ENCODE results near the gene KMT2D.

DNA sequence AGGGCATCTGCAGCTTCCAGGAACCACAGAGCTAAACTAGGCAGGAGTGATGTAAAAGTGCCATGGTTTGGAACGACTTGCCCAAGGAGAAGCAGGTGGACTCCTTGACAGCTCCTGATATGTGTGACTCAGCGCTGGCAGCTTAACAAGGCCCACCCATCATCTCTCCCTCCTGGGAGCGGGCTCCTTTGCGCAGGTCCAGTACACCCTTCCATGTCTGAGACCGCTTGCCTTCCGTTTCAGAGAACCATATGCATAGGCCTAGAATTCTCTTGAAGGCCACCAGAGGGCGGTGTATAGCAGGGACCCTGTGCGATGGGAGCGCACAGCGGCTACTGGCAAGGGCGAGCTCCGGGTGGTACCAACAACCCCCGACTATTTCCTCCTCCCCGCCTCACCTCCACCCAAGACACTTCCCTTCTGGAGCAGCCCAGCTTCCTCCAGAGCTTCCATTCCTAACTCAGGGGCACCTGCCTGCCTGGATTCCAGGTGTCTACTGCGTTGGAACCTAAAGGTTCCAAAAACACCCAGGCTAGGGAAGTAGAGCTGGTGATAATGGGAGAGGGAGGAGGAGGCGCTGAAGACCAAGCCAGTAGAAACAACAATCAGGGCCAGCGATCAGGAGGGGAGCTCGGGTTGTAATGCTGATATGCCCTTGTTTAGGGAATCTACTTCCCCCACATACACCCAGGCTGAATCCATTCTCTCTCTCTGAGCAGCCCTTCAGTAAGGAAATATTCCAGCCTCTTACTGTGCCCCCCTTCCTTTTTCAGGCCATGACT lies 27.7 kb upstream of the KMT2D start:
- TF ChIP-seq, protein P1, sequence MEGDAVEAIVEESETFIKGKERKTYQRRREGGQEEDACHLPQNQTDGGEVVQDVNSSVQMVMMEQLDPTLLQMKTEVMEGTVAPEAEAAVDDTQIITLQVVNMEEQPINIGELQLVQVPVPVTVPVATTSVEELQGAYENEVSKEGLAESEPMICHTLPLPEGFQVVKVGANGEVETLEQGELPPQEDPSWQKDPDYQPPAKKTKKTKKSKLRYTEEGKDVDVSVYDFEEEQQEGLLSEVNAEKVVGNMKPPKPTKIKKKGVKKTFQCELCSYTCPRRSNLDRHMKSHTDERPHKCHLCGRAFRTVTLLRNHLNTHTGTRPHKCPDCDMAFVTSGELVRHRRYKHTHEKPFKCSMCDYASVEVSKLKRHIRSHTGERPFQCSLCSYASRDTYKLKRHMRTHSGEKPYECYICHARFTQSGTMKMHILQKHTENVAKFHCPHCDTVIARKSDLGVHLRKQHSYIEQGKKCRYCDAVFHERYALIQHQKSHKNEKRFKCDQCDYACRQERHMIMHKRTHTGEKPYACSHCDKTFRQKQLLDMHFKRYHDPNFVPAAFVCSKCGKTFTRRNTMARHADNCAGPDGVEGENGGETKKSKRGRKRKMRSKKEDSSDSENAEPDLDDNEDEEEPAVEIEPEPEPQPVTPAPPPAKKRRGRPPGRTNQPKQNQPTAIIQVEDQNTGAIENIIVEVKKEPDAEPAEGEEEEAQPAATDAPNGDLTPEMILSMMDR (IDR thresholded peaks at IDR 0.05; ENCODE audit: low read depth, low read length), result peak; percentile 92
- TF ChIP-seq POLR2A (IDR thresholded peaks at IDR 0.05; ENCODE audit: extremely low read depth, insufficient read length), result no peak
- TF ChIP-seq, protein P2, sequence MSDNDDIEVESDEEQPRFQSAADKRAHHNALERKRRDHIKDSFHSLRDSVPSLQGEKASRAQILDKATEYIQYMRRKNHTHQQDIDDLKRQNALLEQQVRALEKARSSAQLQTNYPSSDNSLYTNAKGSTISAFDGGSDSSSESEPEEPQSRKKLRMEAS (IDR thresholded peaks at IDR 0.05; ENCODE audit: low read depth, low read length), result peak; percentile 49; the same call in 1 of the 2 replicates
- peak; percentile 34 for TF ChIP-seq MYC (IDR thresholded peaks at IDR 0.05; ENCODE audit: low read depth, low read length)
